Hypothalamus (tissue), 51 donors: ENCODE results near the gene CASK.
"Not testable (repeated sequence)": the region's sequence is repeated elsewhere in the genome, so short reads cannot be mapped to it uniquely, and the experiment has no call there.

ENCODE experiments used
- DNase-seq, 51 donors: peaks; one replicate each; lab custom pipeline; 2025; lab: John Stamatoyannopoulos, UW

The CASK gene

GRCh38 chrX:41664375-41664901 is 258.9 kb downstream of the CASK start:
- no peak for DNase-seq

GRCh38 chrX:41661366-41662095 is 261.8 kb downstream of the CASK start:
- no peak for DNase-seq

GRCh38 chrX:41655631-41656030 is 267.7 kb downstream of the CASK start:
- no peak for DNase-seq

GRCh38 chrX:41655101-41655500 is 268.3 kb downstream of the CASK start:
- DNase-seq = no peak

GRCh38 chrX:41653125-41653524 is 270.2 kb downstream of the CASK start:
- DNase-seq = no peak

GRCh38 chrX:41646201-41646600 is 277.2 kb downstream of the CASK start:
- DNase-seq = not testable (repeated sequence)

- DNase-seq = peak in 5 of 51 donors; percentile 0 to 4 (median 1)
Observed at GRCh38 chrX:41634284-41634683, 289.1 kb downstream of the CASK start.

GRCh38 chrX:41630091-41630490 is 293.3 kb downstream of the CASK start:
- DNase-seq = no peak

GRCh38 chrX:41629539-41629938 is 293.8 kb downstream of the CASK start:
- DNase-seq = no peak

- no peak for DNase-seq
Observed at GRCh38 chrX:41621222-41621723, 302.1 kb downstream of the CASK start.

GRCh38 chrX:41619221-41619620 is 304.1 kb downstream of the CASK start:
- DNase-seq = no peak

- DNase-seq = no peak
Observed at GRCh38 chrX:41616935-41617334, 306.4 kb downstream of the CASK start.

GRCh38 chrX:41616255-41616654 is 307.1 kb downstream of the CASK start:
- no peak for DNase-seq

- no peak for DNase-seq
Observed at GRCh38 chrX:41608244-41608643, 315.1 kb downstream of the CASK start.

- DNase-seq = no peak
Observed at GRCh38 chrX:41607264-41607832, 316.0 kb downstream of the CASK start.

GRCh38 chrX:41606057-41606456 is 317.3 kb downstream of the CASK start:
- DNase-seq = not testable (repeated sequence)

GRCh38 chrX:41604766-41605543 is 318.4 kb downstream of the CASK start:
- no peak for DNase-seq

GRCh38 chrX:41604177-41604576 is 319.2 kb downstream of the CASK start:
- no peak for DNase-seq

- DNase-seq = no peak
Observed at GRCh38 chrX:41603596-41603995, 319.8 kb downstream of the CASK start.

- no peak for DNase-seq
Observed at GRCh38 chrX:41602816-41603345, 320.5 kb downstream of the CASK start.

- DNase-seq = no peak
Observed at GRCh38 chrX:41600291-41600690, 323.1 kb downstream of the CASK start.
